Body of pancreas (tissue), 4 donors: ENCODE measurements around the gene SMCHD1.
A peak's percentile ranks its signal among the peaks of the same experiment; 100 is the strongest.

ENCODE experiments used
- CTCF ChIP-seq, 7 experiments: fragments of 450-650 bp in 4 of 7; fragments of 200-600 bp in 3 of 7; sonication (generic) in 3 of 7; IDR thresholded peaks; one replicate each; pipeline ENCODE4 v1.5.1; 2016 to 2019; ENCODE audit warnings: antibody characterized with exemption in 7 of 7
- POLR2A ChIP-seq, 3 donors: fragments of 450-650 bp; IDR thresholded peaks; one replicate each; pipeline ENCODE4 v1.6.1; 2016; ENCODE audit warnings: antibody characterized with exemption in 3 of 3, mild to moderate bottlenecking in 2 of 3

- peak in 1 of 3 donors; percentile 10 for TF ChIP-seq POLR2A (IDR thresholded peaks at IDR 0.05)
- no peak for TF ChIP-seq CTCF (IDR thresholded peaks at IDR 0.05)
These were observed 187.6 kb downstream of the SMCHD1 start for GRCh38 chr18:2843146-2843545.
